HepG2 (cell line): ENCODE results near the gene VENTX. TPM values are rescaled to one million over a fixed set of nuclear protein-coding genes. Genes with fewer than 3 reads are reported as not detected.

ENCODE experiments used
- ATAC-seq: fragments of 200-7000 bp; cut with Tn5 transposase; 3 replicates; pipeline ENCODE4 v1.9.1; 2020; ENCODE audit warnings: mild to moderate bottlenecking, moderate library complexity
- BruUV-seq: library from RNA; stranded (reverse); fragments of 400-500 nt; replicated peaks from 2 replicates; lab custom pipeline; 2021; lab: Mats Ljungman, UMichigan
- CTCF ChIA-PET: fragments of 300-600 bp; formaldehyde crosslinking; extraction: SDS; loops from one replicate; lab custom pipeline; 2021; ENCODE audit warnings: low total read pairs, inconsistent platforms, low intra/inter-chr PET ratio; lab: Yijun Ruan, JAX
- POLR2A ChIA-PET: fragments of 350-600 bp; sonication (Branson Sonifier 250); formaldehyde crosslinking; loops from one replicate; lab custom pipeline; 2020; ENCODE audit warnings: antibody characterized with exemption, inconsistent platforms; lab: Yijun Ruan, JAX
- DNase-seq: peaks from one replicate; pipeline ENCODE4 v3.0.0-alpha.2; 2015; ENCODE audit warnings: low spot score
- FAIRE-seq: peaks from 3 replicates; lab custom pipeline; 2011; peaks lifted over from hg19 to GRCh38; lab: Jason Lieb, UNC
- H2AFZ ChIP-seq: one replicate; pipeline ENCODE4 v1.6.1; 2011; ENCODE audit warnings: low read length, inconsistent platforms
- H3K27ac ChIP-seq: fragments of 300-600 bp; 3 replicates; pipeline ENCODE4 v1.8.0; 2011; ENCODE audit warnings: mixed run types, mild to moderate bottlenecking, mixed read lengths, low read length, inconsistent platforms; ENCODE audit not compliant: insufficient read depth; ENCODE audit errors: extremely low read length
- H3K27me3 ChIP-seq, 2 experiments: fragments of 200-600 bp in 1 of 2; 2 replicates in 1 of 2; 3 replicates in 1 of 2; pipeline versions ENCODE4 v1.6.0 to v1.8.0; 2011; ENCODE audit warnings: low read length in 2 of 2, mild to moderate bottlenecking in 2 of 2, moderate library complexity in 2 of 2, inconsistent platforms in 1 of 2; ENCODE audit not compliant: insufficient read depth in 2 of 2, control insufficient read depth in 1 of 2
- H3K36me3 ChIP-seq, 2 experiments: fragments of 200-600 bp in 1 of 2; replicated peaks in 1 of 2; 2 replicates in 1 of 2; 3 replicates in 1 of 2; pipeline versions ENCODE4 v1.5.1 to v1.8.0; 2011; ENCODE audit warnings: low read length in 2 of 2, inconsistent platforms in 1 of 2; ENCODE audit not compliant: insufficient read depth in 2 of 2, control insufficient read depth in 1 of 2
- H3K4me1 ChIP-seq: 2 replicates; pipeline ENCODE4 v1.5.1; 2012; ENCODE audit warnings: low read length, inconsistent platforms; ENCODE audit not compliant: insufficient read depth
- H3K4me2 ChIP-seq: 2 replicates; pipeline ENCODE4 v1.6.0; 2011; ENCODE audit warnings: low read depth, low read length, inconsistent platforms
- H3K4me3 ChIP-seq, 3 experiments: fragments of 200-600 bp in 1 of 3; sonication (generic), shearing (Covaris generic) in 1 of 3; replicated peaks in 1 of 3; 2 replicates each; pipeline ENCODE4 v1.5.1; 2011 to 2016; ENCODE audit warnings: low read length in 3 of 3, inconsistent platforms in 2 of 3, low read depth in 2 of 3, mild to moderate bottlenecking in 2 of 3, control low read depth in 1 of 3, mixed read lengths in 1 of 3; ENCODE audit not compliant: insufficient read depth in 1 of 3
- H3K79me2 ChIP-seq: one replicate; pipeline ENCODE4 v1.6.1; 2011; ENCODE audit warnings: low read length, inconsistent platforms; ENCODE audit not compliant: insufficient read depth
- H3K9ac ChIP-seq: 2 replicates; pipeline ENCODE4 v1.6.0; 2011; ENCODE audit warnings: mild to moderate bottlenecking, low read depth, low read length, inconsistent platforms; ENCODE audit not compliant: insufficient read depth
- H3K9me3 ChIP-seq: 2 replicates; pipeline ENCODE4 v1.5.1; 2012; ENCODE audit warnings: mild to moderate bottlenecking, low read length
- H4K20me1 ChIP-seq: 2 replicates; pipeline ENCODE4 v1.6.0; 2011; ENCODE audit warnings: inconsistent platforms, mild to moderate bottlenecking, low read length, moderate library complexity; ENCODE audit not compliant: insufficient read depth
- AGO1 ChIP-seq: fragments of 200-400 bp; formaldehyde crosslinking; IDR thresholded peaks from 2 replicates; pipeline ENCODE4 v1.6.1; 2017; ENCODE audit warnings: mild to moderate bottlenecking, low read depth, low read length, moderate library complexity; ENCODE audit not compliant: poor library complexity, severe bottlenecking
- ETS1 ChIP-seq: sonication (generic); formaldehyde crosslinking; IDR thresholded peaks from 2 replicates; pipeline ENCODE4 v1.4.0; 2020; ENCODE audit warnings: missing genetic modification reagents
- MAZ ChIP-seq, 2 experiments: sonication (generic) in 1 of 2; formaldehyde crosslinking in 1 of 2; IDR thresholded peaks; 2 replicates each; pipeline versions ENCODE4 v1.5.0 to v1.6.1; 2012 to 2020; ENCODE audit warnings: low read depth in 2 of 2, mild to moderate bottlenecking in 2 of 2, borderline replicate concordance in 1 of 2, improper control_type of control experiment in 1 of 2, low read length in 1 of 2, missing genetic modification reagents in 1 of 2, moderate library complexity in 1 of 2
- MED13 ChIP-seq: sonication (generic); formaldehyde crosslinking; IDR thresholded peaks from 2 replicates; pipeline ENCODE4 v1.5.0; 2020; ENCODE audit warnings: missing genetic modification reagents
- SRSF1 ChIP-seq: fragments of 200-400 bp; formaldehyde crosslinking; optimal IDR thresholded peaks from 2 replicates; pipeline ENCODE3; 2017; ENCODE audit warnings: mild to moderate bottlenecking, low read depth, low read length, moderate library complexity
- TAF1 ChIP-seq: sonication (generic); formaldehyde crosslinking; IDR thresholded peaks from 2 replicates; pipeline ENCODE4 v1.4.0; 2020; ENCODE audit warnings: missing genetic modification reagents
- USF2 ChIP-seq, 2 experiments: sonication (generic) in 1 of 2; formaldehyde crosslinking in 1 of 2; IDR thresholded peaks; 2 replicates each; pipeline versions ENCODE4 v1.5.1 to v1.6.1; 2011 to 2020; ENCODE audit warnings: borderline replicate concordance in 1 of 2, low read depth in 1 of 2, low read length in 1 of 2, mild to moderate bottlenecking in 1 of 2, missing genetic modification reagents in 1 of 2, moderate library complexity in 1 of 2
- whole genome bisulfite sequencing: methylation state at CpG from one replicate; pipeline ENCODE4 v1.1.6; 2017; ENCODE audit warnings: low lambda C conversion rate; 5-methylcytosine and 5-hydroxymethylcytosine counted together
- in situ Hi-C: cut with HindIII; loops from 2 replicates; pipeline ENCODE4 v1.10.0; 2017; ENCODE audit warnings: low pct_unique_long_range_greater_than_20kb; ENCODE audit not compliant: extremely low pct_ligation_motif_present
- intact Hi-C: fragments of 100-400 bp; cut with micrococcal nuclease; formaldehyde crosslinking; loops from one replicate; pipeline ENCODE4 v1.10.0; 2022; ENCODE audit not compliant: unreplicated experiment
- polyA plus RNA-seq, 8 experiments: library from polyadenylated mRNA; depleted of rRNA in 3 of 8; stranded (reverse) in 7 of 8; unstranded in 1 of 8; fragments of >200 nt; fragmentation: Illumina TruSeq in 4 of 8; extraction: Trizol in 4 of 8; gene quantifications; 2 replicates each; pipeline versions ENCODE4 v1.2.1 to v1.2.3, GENCODE V29; 2011 to 2016; ENCODE audit warnings: low read depth in 4 of 8, missing spikeins in 1 of 8, mixed read lengths in 1 of 8; ENCODE audit not compliant: insufficient read depth in 1 of 8
- total RNA-seq, 5 experiments: library from RNA; depleted of rRNA; stranded (reverse); fragments of >200 nt; fragmentation: Illumina TruSeq; extraction: Trizol; gene quantifications; 2 replicates each; pipeline ENCODE4 v1.2.3, GENCODE V29; 2016; ENCODE audit warnings: low read depth in 1 of 5

VENTX gene
- total and polyA plus RNA-seq, 2 of the 13 experiments (the other 11 are each of a cell fraction or from before 2014, with no cell fraction given) = not detected

- TF ChIP-seq ETS1 = no peak
- no peak for TF ChIP-seq USF2 (IDR thresholded peaks at IDR 0.05; ENCODE audit: low read depth, low read length)
- TF ChIP-seq USF2 (CRISPR knock-in tag; IDR thresholded peaks at IDR 0.05; ENCODE audit: borderline replicate concordance) = no peak
- no peak for TF ChIP-seq AGO1
- no peak for TF ChIP-seq MED13 (CRISPR knock-in tag)
Observed at GRCh38 chr10:133194151-133194550, 43.5 kb upstream of the VENTX start (continued).

- in situ Hi-C loops = no loop called here
- no peaks in the 10 kb centered on the region for H3K79me2 ChIP-seq
- H3K27ac ChIP-seq = no peak overlapping the region
- H4K20me1 ChIP-seq = no peaks in the 10 kb centered on the region
- no peaks in the 10 kb centered on the region for H3K9me3 ChIP-seq
- DNase-seq (no peak), FAIRE-seq (no peak), ATAC-seq (no peak)
- H3K4me3 ChIP-seq = no peak overlapping the region
- H3K4me2 ChIP-seq = no peak overlapping the region
- H3K36me3 ChIP-seq = no peaks in the 10 kb centered on the region
- ChIA-PET POLR2A (no interaction called here), CTCF (no interaction called here)
- no peak overlapping the region for H2AFZ ChIP-seq
- H3K4me1 ChIP-seq = no peaks in the 10 kb centered on the region
- intact Hi-C loops = no loop called here
- no peak for TF ChIP-seq MAZ (IDR thresholded peaks at IDR 0.05; ENCODE audit: borderline replicate concordance, low read depth, low read length)
- TF ChIP-seq MAZ (CRISPR knock-in tag; IDR thresholded peaks at IDR 0.05; ENCODE audit: low read depth) = no peak
- TF ChIP-seq TAF1 (CRISPR knock-in tag) = no peak
- TF ChIP-seq SRSF1 = no peak
- WGBS = 38% methylated on average over 6 of the region's 19 CpGs
- no TSS peak for BruUV-seq
- peaks cover 20 to 64% of the 10 kb centered on the region in 2 experiments; a peak in 4 of 5 replicates for H3K27me3 ChIP-seq
- no peak overlapping the region for H3K9ac ChIP-seq
Observed at GRCh38 chr10:133195096-133195495, 42.6 kb upstream of the VENTX start.
